Gastroesophageal sphincter (tissue), 4 donors: ENCODE measurements around the gene CDPF1. TPM values are rescaled to one million over a fixed set of nuclear protein-coding genes. Genes with fewer than 3 reads are reported as not detected.

Experiments used
- ATAC-seq: fragments of 150-250 bp; one replicate; pipeline ENCODE4 v1.9.1; 2016; ENCODE audit warnings: mild to moderate bottlenecking, moderate library complexity
- H3K27ac ChIP-seq, 4 donors: fragments of 200-600 bp; sonication (generic) in 3 of 4; 1 replicate in 3 of 4; 2 replicates in 1 of 4; pipeline ENCODE4 v1.5.1; 2016 to 2019
- H3K27me3 ChIP-seq: fragments of 200-600 bp; sonication (generic); one replicate; pipeline ENCODE4 v1.5.1; 2019
- H3K36me3 ChIP-seq, 2 donors: fragments of 200-600 bp; sonication (generic); one replicate each; pipeline ENCODE4 v1.5.1; 2019; ENCODE audit warnings: control low read depth in 1 of 2
- H3K4me1 ChIP-seq, 3 donors: fragments of 200-600 bp; sonication (generic); 1 replicate in 2 of 3; 2 replicates in 1 of 3; pipeline ENCODE4 v1.5.1; 2016 to 2019; ENCODE audit warnings: control low read depth in 2 of 3
- H3K4me3 ChIP-seq, 2 donors: fragments of 200-600 bp; sonication (generic); one replicate each; pipeline ENCODE4 v1.5.1; 2019; ENCODE audit warnings: mild to moderate bottlenecking in 1 of 2, moderate library complexity in 1 of 2
- H3K9me3 ChIP-seq, 3 donors: fragments of 200-600 bp; sonication (generic); one replicate each; pipeline ENCODE4 v1.5.1; 2017 to 2019; ENCODE audit warnings: control low read depth in 2 of 3
- EP300 ChIP-seq: sonication (generic); formaldehyde crosslinking; IDR thresholded peaks from one replicate; pipeline ENCODE4 v1.6.1; 2017; ENCODE audit warnings: antibody characterized with exemption, mild to moderate bottlenecking
- POLR2A ChIP-seq, 2 donors: fragments of 450-650 bp; IDR thresholded peaks; one replicate each; pipeline ENCODE4 v1.6.1; 2017; ENCODE audit warnings: antibody characterized with exemption in 2 of 2, mild to moderate bottlenecking in 2 of 2, moderate library complexity in 1 of 2
- POLR2AphosphoS5 ChIP-seq: sonication (generic); formaldehyde crosslinking; IDR thresholded peaks from one replicate; pipeline ENCODE4 v1.6.1; 2017; ENCODE audit warnings: antibody characterized with exemption
- WGBS, 2 donors: methylation state at CpG; one replicate each; pipeline ENCODE4 v1.1.5; 2018; ENCODE audit warnings: low coverage in 1 of 2; 5-methylcytosine and 5-hydroxymethylcytosine counted together
- total RNA-seq, 4 donors: library from RNA; depleted of rRNA; stranded (reverse); fragments of >200 nt; gene quantifications; one replicate each; pipeline ENCODE4 v1.1.0, GENCODE V29; 2016
- TF ChIP-seq, protein P1 (sequence below), 4 experiments: fragments of 200-600 bp in 2 of 4; fragments of 450-650 bp in 2 of 4; sonication (generic) in 1 of 4; IDR thresholded peaks; one replicate each; pipeline ENCODE4 v1.5.1; 2017 to 2019; ENCODE audit warnings: antibody characterized with exemption in 4 of 4, mild to moderate bottlenecking in 2 of 4, moderate library complexity in 2 of 4

The CDPF1 gene
- total RNA-seq, 4 donors from 2014 or later = 14.9 to 27.1 (median 18.7) TPM

DNA sequence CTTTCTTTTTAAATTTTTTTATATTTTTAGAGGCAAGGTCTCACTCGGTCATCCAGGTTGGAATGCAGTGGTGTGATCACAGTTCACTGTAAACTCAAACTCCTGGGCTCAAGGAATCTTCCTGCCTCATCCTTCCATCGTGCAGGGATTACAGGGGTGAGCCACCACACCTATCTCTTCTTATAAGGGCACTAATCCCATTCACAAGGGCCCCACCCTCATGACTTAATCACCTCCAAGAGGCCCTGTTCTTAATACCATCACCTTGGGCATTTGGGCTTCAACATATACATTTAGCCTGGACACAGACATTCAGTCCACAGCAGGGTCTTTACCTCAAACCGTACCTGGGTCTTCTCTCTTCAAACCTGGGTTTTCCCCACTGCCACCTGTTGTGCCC, 42.1 kb upstream of the CDPF1 start:
- no peaks in the 10 kb centered on the region for H3K27me3 ChIP-seq
- peaks cover 0 to 17% (median 13%) of the 10 kb centered on the region in 3 donors for H3K4me1 ChIP-seq
- TF ChIP-seq EP300 (no peak), POLR2AphosphoS5 (no peak), POLR2A (IDR thresholded peaks at IDR 0.05) (no peak)
- TF ChIP-seq, protein P1, sequence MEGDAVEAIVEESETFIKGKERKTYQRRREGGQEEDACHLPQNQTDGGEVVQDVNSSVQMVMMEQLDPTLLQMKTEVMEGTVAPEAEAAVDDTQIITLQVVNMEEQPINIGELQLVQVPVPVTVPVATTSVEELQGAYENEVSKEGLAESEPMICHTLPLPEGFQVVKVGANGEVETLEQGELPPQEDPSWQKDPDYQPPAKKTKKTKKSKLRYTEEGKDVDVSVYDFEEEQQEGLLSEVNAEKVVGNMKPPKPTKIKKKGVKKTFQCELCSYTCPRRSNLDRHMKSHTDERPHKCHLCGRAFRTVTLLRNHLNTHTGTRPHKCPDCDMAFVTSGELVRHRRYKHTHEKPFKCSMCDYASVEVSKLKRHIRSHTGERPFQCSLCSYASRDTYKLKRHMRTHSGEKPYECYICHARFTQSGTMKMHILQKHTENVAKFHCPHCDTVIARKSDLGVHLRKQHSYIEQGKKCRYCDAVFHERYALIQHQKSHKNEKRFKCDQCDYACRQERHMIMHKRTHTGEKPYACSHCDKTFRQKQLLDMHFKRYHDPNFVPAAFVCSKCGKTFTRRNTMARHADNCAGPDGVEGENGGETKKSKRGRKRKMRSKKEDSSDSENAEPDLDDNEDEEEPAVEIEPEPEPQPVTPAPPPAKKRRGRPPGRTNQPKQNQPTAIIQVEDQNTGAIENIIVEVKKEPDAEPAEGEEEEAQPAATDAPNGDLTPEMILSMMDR (IDR thresholded peaks at IDR 0.05) = no peak
- WGBS, 2 donors = 87 to 95% methylated on average over 2 to 3 of the region's 3 CpGs
- peaks cover 0 to 70% of the 10 kb centered on the region in 2 donors for H3K36me3 ChIP-seq
- peaks cover 0 to 11% (median 0%) of the 10 kb centered on the region in 3 donors for H3K9me3 ChIP-seq
- H3K27ac ChIP-seq = no peak overlapping the region
- no peak overlapping the region for H3K4me3 ChIP-seq
- ATAC-seq = no peak

DNA sequence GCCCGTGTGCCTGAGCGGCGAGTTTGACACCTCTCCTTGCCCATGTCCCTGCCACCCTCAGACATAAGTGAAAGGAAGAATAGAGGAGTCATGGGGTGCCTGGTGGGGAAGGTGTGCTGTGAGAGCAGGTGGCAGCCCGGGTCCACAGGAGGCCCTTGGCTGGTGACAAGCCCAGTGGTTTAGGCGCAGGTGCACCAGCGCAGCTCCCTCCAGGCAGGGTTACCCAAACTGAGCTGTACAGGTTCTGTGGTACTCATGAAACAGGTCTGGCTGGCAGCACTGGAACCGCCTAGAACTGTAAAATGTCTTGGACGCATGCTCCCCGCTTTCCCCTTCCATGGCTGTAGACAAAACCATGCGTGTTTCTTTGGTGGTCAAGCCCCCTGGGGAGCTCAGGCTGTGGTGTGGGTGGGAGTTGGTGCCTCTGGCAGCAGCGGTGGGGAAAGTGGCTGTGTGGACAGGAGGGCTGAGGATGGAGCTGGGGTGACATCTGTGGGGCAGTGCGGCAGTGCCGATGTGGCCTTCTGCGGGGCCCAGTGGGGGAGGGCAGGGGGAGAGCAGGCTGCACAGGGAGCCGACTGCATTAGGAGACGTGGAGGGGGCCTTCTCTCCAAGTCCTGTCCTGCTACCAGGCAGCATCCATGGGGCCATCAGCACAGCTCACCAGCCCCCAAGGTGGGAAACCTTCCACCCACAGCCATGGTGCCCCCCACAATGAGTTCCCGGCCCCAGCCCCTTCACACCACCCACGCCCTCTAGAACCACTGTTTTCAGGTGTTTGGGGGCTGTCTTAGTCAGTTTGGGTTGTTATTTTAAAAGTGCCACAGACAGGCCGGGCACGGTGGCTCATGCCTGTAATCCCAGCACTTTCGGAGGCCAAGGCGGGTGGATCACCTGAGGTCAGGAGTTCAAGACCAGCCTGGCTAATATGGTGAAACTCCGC, 41.0 kb upstream of the CDPF1 start:
- Histone ChIP-seq H3K27ac (no peak overlapping the region), H3K4me3 (no peak overlapping the region), H3K9me3 (peaks cover 0 to 11% (median 0%) of the 10 kb centered on the region in 3 donors), H3K4me1 (peaks cover 0 to 9% (median 8%) of the 10 kb centered on the region in 3 donors), H3K27me3 (no peaks in the 10 kb centered on the region), H3K36me3 (peaks cover 0 to 81% of the 10 kb centered on the region in 2 donors)
- 96% methylated on average over 4 of the region's 23 CpGs; no CpG with 5 or more reads in 1 of the 2 donors for WGBS, 2 donors
- ATAC-seq = no peak
- no peak for TF ChIP-seq POLR2AphosphoS5
- no peak for TF ChIP-seq POLR2A (IDR thresholded peaks at IDR 0.05)
- TF ChIP-seq EP300 = no peak
- TF ChIP-seq, protein P1 (IDR thresholded peaks at IDR 0.05) = no peak

DNA sequence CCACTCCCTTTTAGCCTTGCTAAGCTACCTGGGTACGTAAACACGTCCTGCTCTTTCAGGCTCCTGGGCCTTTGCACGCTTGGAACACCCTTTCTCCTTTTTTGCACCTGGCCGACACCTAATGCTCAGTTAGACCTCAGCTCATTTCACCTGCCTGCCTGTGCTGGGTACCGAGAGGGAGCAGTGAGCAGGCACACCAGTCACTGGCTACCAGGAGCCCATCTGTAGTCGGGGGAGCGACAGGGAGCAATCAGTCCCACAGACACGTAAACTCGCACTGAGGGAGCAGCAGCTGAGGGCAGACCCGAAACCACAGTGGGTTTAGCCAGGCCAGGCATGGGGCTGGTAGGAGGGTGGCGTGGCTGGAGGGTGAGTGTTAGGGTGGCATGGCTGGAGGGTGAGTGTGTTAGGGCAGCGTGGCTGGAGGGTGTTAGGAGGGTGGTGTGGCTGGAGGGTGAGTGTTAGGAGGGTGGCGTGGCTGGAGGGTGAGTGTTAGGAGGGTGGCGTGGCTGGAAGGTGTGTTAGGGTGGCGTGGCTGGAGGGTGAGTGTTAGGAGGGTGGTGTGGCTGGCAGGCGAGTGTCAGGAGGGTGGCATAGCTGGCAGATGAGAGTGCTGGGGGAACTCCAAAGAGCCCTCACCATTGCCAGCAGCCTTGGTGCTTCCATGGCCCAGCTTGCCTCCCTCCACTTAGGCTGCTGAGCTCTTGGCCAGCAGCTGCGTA, 40.2 kb upstream of the CDPF1 start:
- no peak overlapping the region for H3K27ac ChIP-seq
- H3K4me3 ChIP-seq = no peak overlapping the region
- WGBS, 2 donors = 73 to 85% methylated on average over 3 to 12 of the region's 17 CpGs
- peaks cover 0 to 11% (median 0%) of the 10 kb centered on the region in 3 donors for H3K9me3 ChIP-seq
- no peaks in the 10 kb centered on the region for H3K27me3 ChIP-seq
- H3K4me1 ChIP-seq = peaks cover 0 to under 1% (median 0%) of the 10 kb centered on the region in 3 donors
- no peak for ATAC-seq
- peaks cover 0 to 89% of the 10 kb centered on the region in 2 donors for H3K36me3 ChIP-seq
- TF ChIP-seq, protein P1 (IDR thresholded peaks at IDR 0.05) = no peak
- TF ChIP-seq POLR2AphosphoS5 (no peak), POLR2A (IDR thresholded peaks at IDR 0.05) (no peak), EP300 (no peak)

DNA sequence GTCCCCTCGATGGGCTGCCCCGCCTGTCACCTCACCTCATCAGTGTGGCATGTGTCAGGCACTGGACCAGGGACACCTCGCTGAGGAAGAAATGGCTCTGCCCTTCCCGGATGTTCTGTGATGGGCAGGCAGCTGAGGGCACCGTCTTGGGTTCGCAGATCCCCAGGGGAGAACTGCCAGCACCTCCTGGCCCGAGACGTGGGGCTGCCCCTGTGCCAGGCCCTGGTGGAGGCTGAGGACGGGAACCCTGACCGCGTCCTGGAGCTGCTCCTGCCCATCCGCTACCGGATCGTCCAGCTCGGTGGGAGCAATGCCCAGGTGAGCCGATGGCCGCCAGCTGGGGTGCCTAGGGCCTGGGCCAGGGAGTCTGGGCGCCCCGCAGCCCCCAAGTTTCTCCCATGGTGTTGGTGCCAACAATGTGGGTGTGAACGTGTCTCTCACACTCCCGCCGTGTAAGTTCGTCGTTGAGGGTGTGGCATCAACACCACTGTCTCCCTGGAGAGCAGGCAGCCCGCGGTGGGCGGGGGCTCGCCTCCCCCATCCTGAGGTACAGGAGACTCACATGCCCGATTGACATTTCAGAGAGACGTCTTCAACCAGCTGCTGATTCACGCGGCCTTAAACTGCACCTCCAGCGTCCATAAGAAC, 39.3 kb upstream of the CDPF1 start:
- WGBS, 2 donors = 70 to 83% methylated on average over 2 to 6 of the region's 33 CpGs
- H3K4me3 ChIP-seq = no peak overlapping the region
- H3K4me1 ChIP-seq = no peaks in the 10 kb centered on the region
- no peak overlapping the region for H3K27ac ChIP-seq
- peaks cover 0 to 11% (median 0%) of the 10 kb centered on the region in 3 donors for H3K9me3 ChIP-seq
- TF ChIP-seq, protein P1 (IDR thresholded peaks at IDR 0.05) = no peak
- TF ChIP-seq POLR2AphosphoS5 = no peak
- no peak for TF ChIP-seq EP300
- no peak for TF ChIP-seq POLR2A (IDR thresholded peaks at IDR 0.05)
- H3K27me3 ChIP-seq = no peaks in the 10 kb centered on the region
- peaks cover 0 to 98% of the 10 kb centered on the region in 2 donors for H3K36me3 ChIP-seq
- ATAC-seq = no peak
